ENCODE results near the gene PLXNA4. TPM values are rescaled to one million over a fixed set of nuclear protein-coding genes. Genes with fewer than 3 reads are reported as not detected.

Gene PLXNA4
- polyA plus RNA-seq, 1 donor (not counting 4 experiments of a cell fraction or from before 2014, with no cell fraction given) = 0.01 TPM

DNA sequence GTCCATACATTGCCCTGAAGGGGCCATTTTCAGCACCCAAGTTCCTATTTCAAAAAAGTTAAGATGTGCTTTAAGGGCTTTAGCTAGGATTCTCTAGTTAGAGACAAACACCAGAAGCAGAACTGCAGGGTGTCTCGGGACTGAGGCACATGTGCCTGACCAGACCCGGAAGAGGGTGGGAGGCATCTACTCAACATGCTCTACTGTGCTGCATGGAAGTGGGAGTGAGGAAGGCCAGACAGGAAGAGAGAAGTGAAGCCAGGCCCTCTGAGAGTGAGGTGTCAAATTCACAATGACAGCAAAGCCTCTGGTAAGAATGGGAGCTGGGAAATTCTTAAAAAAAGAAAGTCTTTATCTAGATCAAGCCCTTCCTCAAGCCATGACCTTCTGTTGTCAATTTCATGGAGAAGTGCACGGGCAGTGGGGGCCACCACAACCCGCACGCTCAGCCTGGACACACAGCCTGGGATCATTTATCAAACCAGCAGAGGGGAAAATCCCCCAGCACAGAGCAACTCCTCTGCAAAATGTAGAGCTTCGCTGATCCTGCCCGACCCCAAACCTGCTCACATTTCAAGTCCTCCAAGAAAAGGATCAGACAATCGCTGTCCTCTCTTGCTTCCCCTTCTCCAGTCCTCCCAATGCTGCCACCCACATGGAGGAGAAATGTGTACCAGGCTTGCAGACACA lies 38.7 kb downstream of the PLXNA4 start:
- H3K9me3 ChIP-seq (ENCODE audit: control insufficient read depth, low read depth, low read length) = no peaks in the 10 kb centered on the region
- DNase-seq (ENCODE audit: low read depth, low spot score) (no peak), FAIRE-seq (no peak)
- no peak overlapping the region for H3K9ac ChIP-seq (ENCODE audit: control insufficient read depth, extremely low read depth, insufficient read depth, low read length)
- no peak overlapping the region for H2AFZ ChIP-seq (ENCODE audit: control insufficient read depth, low read length)
- H3K27me3 ChIP-seq (ENCODE audit: control insufficient read depth, extremely low read depth, insufficient read depth, low read length) = peaks cover 29% of the 10 kb centered on the region
- H3K79me2 ChIP-seq (ENCODE audit: control insufficient read depth, insufficient read depth, low read length) = no peaks in the 10 kb centered on the region
- no peaks in the 10 kb centered on the region for H3K4me1 ChIP-seq (ENCODE audit: control insufficient read depth, extremely low read depth, insufficient read depth, low read length)
- H4K20me1 ChIP-seq (ENCODE audit: control insufficient read depth, extremely low read depth, insufficient read depth, low read length) = no peaks in the 10 kb centered on the region
- H3K9me1 ChIP-seq (ENCODE audit: control insufficient read depth, extremely low read depth, insufficient read depth, low read length) = no peaks in the 10 kb centered on the region
- TF ChIP-seq EZH2 (IDR thresholded peaks at IDR 0.05; ENCODE audit: low read length) = no peak
- TF ChIP-seq, protein P1, sequence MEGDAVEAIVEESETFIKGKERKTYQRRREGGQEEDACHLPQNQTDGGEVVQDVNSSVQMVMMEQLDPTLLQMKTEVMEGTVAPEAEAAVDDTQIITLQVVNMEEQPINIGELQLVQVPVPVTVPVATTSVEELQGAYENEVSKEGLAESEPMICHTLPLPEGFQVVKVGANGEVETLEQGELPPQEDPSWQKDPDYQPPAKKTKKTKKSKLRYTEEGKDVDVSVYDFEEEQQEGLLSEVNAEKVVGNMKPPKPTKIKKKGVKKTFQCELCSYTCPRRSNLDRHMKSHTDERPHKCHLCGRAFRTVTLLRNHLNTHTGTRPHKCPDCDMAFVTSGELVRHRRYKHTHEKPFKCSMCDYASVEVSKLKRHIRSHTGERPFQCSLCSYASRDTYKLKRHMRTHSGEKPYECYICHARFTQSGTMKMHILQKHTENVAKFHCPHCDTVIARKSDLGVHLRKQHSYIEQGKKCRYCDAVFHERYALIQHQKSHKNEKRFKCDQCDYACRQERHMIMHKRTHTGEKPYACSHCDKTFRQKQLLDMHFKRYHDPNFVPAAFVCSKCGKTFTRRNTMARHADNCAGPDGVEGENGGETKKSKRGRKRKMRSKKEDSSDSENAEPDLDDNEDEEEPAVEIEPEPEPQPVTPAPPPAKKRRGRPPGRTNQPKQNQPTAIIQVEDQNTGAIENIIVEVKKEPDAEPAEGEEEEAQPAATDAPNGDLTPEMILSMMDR (optimal IDR thresholded peaks at IDR 0.05 in 1 of 3, IDR thresholded peaks at IDR 0.05 in 1 of 3, conservative IDR thresholded peaks at IDR 0.05 in 1 of 3; ENCODE audit: extremely low read depth in 1 of 3, insufficient read depth in 2 of 3, low read length in 3 of 3) = no peak
- H3K4me2 ChIP-seq (ENCODE audit: control insufficient read depth, extremely low read depth, insufficient read depth, low read depth, low read length) = no peak overlapping the region
- H3K36me3 ChIP-seq (ENCODE audit: control insufficient read depth in 2 of 2, extremely low read depth in 1 of 2, insufficient read depth in 2 of 2, low read length in 2 of 2) = no peaks in the 10 kb centered on the region
- dilution Hi-C loops (cut with MboI; ENCODE audit: extremely low pct_ligation_motif_present, low sequenced_read_pairs) = no loop called here
- no peak overlapping the region for H3K4me3 ChIP-seq (ENCODE audit: control insufficient read depth in 2 of 3, extremely low read depth in 1 of 3, insufficient read depth in 2 of 3, low read depth in 1 of 3, low read length in 3 of 3)
- H3K27ac ChIP-seq (ENCODE audit: control insufficient read depth, insufficient read depth, low read length) = no peak overlapping the region

DNA sequence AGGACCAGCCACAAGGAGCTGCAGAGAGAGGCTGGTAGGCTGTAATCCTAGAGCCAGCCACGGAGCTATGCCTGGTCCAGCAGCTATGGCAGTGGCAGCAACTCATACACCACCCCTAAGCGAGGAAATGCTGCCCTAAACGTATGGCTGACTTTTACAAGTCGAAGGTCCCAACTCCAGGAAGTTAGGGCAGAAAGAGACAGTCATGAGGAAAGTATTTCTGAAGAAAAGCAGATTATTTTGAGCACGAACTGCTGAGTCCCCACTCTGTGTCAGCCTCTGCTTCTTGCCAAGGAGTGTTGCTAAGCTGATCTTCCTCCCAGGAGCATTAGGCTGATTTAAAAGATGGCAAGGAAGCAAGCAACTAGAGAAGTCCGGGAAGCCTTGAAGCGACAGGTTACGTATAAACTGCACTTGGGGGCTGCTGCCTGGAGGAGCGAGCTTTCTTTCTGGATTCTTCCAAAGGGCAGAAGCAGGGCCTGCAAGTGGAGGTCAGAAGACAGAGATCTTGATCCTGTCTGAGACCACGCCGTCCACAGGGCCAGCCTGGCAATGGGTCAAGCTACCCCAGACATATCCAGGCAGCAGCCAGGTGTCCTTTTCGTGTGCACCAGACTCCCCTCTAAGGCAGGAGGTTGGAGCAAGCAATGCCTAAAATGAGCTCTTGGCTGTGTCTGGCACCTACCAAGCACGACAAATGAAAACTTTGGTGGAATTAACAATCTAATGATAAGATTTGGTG lies 39.4 kb downstream of the PLXNA4 start:
- H3K79me2 ChIP-seq (ENCODE audit: control insufficient read depth, insufficient read depth, low read length) = no peaks in the 10 kb centered on the region
- dilution Hi-C loops (cut with MboI; ENCODE audit: extremely low pct_ligation_motif_present, low sequenced_read_pairs) = no loop called here
- H3K4me1 ChIP-seq (ENCODE audit: control insufficient read depth, extremely low read depth, insufficient read depth, low read length) = no peaks in the 10 kb centered on the region
- H3K27ac ChIP-seq (ENCODE audit: control insufficient read depth, insufficient read depth, low read length) = no peak overlapping the region
- H3K36me3 ChIP-seq (ENCODE audit: control insufficient read depth in 2 of 2, extremely low read depth in 1 of 2, insufficient read depth in 2 of 2, low read length in 2 of 2) = no peaks in the 10 kb centered on the region
- DNase-seq (ENCODE audit: low read depth, low spot score) (no peak), FAIRE-seq (no peak)
- no peak overlapping the region for H2AFZ ChIP-seq (ENCODE audit: control insufficient read depth, low read length)
- no peaks in the 10 kb centered on the region for H4K20me1 ChIP-seq (ENCODE audit: control insufficient read depth, extremely low read depth, insufficient read depth, low read length)
- peaks cover 29% of the 10 kb centered on the region for H3K27me3 ChIP-seq (ENCODE audit: control insufficient read depth, extremely low read depth, insufficient read depth, low read length)
- TF ChIP-seq, protein P1 (optimal IDR thresholded peaks at IDR 0.05 in 1 of 3, IDR thresholded peaks at IDR 0.05 in 1 of 3, conservative IDR thresholded peaks at IDR 0.05 in 1 of 3; ENCODE audit: extremely low read depth in 1 of 3, insufficient read depth in 2 of 3, low read length in 3 of 3) = no peak
- no peak for TF ChIP-seq EZH2 (IDR thresholded peaks at IDR 0.05; ENCODE audit: low read length)
- H3K9me1 ChIP-seq (ENCODE audit: control insufficient read depth, extremely low read depth, insufficient read depth, low read length) = no peaks in the 10 kb centered on the region
- no peak overlapping the region for H3K4me2 ChIP-seq (ENCODE audit: control insufficient read depth, extremely low read depth, insufficient read depth, low read depth, low read length)
- no peaks in the 10 kb centered on the region for H3K9me3 ChIP-seq (ENCODE audit: control insufficient read depth, low read depth, low read length)
- no peak overlapping the region for H3K9ac ChIP-seq (ENCODE audit: control insufficient read depth, extremely low read depth, insufficient read depth, low read length)
- no peak overlapping the region for H3K4me3 ChIP-seq (ENCODE audit: control insufficient read depth in 2 of 3, extremely low read depth in 1 of 3, insufficient read depth in 2 of 3, low read depth in 1 of 3, low read length in 3 of 3)

All from keratinocyte (primary cell).